ENCODE data around the gene EGF.

GRCh38 chr4:109978704-109979454 is 66.2 kb downstream of the EGF start:
- TF ChIP-seq CTCF (conservative IDR thresholded peaks at IDR 0.05 in 1 of 2, IDR thresholded peaks at IDR 0.05 in 1 of 2; ENCODE audit: extremely low read depth in 1 of 2, insufficient read depth in 1 of 2, low read depth in 1 of 2, low read length in 2 of 2) (peak; percentile 4 to 8), EZH2 (IDR thresholded peaks at IDR 0.05; ENCODE audit: borderline replicate concordance, low read length) (no peak)
